Common myeloid progenitor, CD34-positive (primary cell): ENCODE data around the gene VGLL4.

Source experiments
- CTCF ChIA-PET: fragments of 350-600 bp; sonication (Branson Sonifier 250); formaldehyde crosslinking; loops from one replicate; lab custom pipeline; 2021; ENCODE audit warnings: antibody characterized with exemption; lab: Charles Lee
- POLR2A ChIA-PET: fragments of 350-600 bp; sonication (Branson Sonifier 250); formaldehyde crosslinking; loops from one replicate; lab custom pipeline; 2021; ENCODE audit warnings: antibody characterized with exemption; lab: Charles Lee
- DNase-seq, 3 donors: peaks; one replicate each; pipeline versions ENCODE4 v3.0.0 to v3.0.0-alpha.2; 2013
- H3K27ac ChIP-seq, 2 experiments: 1 replicate in 1 of 2; 2 replicates in 1 of 2; pipeline ENCODE4 v1.7.0; 2013; ENCODE audit warnings: inconsistent platforms in 2 of 2, low read length in 2 of 2, mild to moderate bottlenecking in 2 of 2, low read depth in 1 of 2, moderate library complexity in 1 of 2; ENCODE audit not compliant: severe bottlenecking in 2 of 2, insufficient read depth in 1 of 2, poor library complexity in 1 of 2
- H3K27me3 ChIP-seq, 5 experiments: replicated peaks in 2 of 5; 1 replicate in 3 of 5; 2 replicates in 2 of 5; pipeline versions ENCODE4 v1.6.1 to v1.7.0; 2013; ENCODE audit warnings: low read length in 4 of 5, mild to moderate bottlenecking in 2 of 5, moderate library complexity in 2 of 5, inconsistent platforms in 1 of 5; ENCODE audit not compliant: insufficient read depth in 5 of 5, control insufficient read depth in 4 of 5
- H3K36me3 ChIP-seq, 4 experiments: 1 replicate in 2 of 4; 2 replicates in 2 of 4; pipeline versions ENCODE4 v1.6.1 to v1.7.0; 2013; ENCODE audit warnings: low read length in 3 of 4, control low read depth in 1 of 4, mild to moderate bottlenecking in 1 of 4; ENCODE audit not compliant: control insufficient read depth in 4 of 4, insufficient read depth in 4 of 4
- H3K4me1 ChIP-seq, 4 experiments: 1 replicate in 3 of 4; 2 replicates in 1 of 4; pipeline versions ENCODE4 v1.6.1 to v1.7.1; 2013; ENCODE audit warnings: low read length in 3 of 4, mild to moderate bottlenecking in 3 of 4, control low read depth in 1 of 4, inconsistent platforms in 1 of 4, moderate library complexity in 1 of 4; ENCODE audit not compliant: control insufficient read depth in 4 of 4, insufficient read depth in 4 of 4; ENCODE audit errors: control extremely low read depth in 1 of 4
- H3K4me3 ChIP-seq, 7 experiments: 1 replicate in 4 of 7; 2 replicates in 3 of 7; pipeline versions ENCODE4 v1.5.1 to v1.7.0; 2013; ENCODE audit warnings: mild to moderate bottlenecking in 7 of 7, low read length in 6 of 7, moderate library complexity in 6 of 7, inconsistent platforms in 2 of 7, low read depth in 2 of 7, control low read depth in 1 of 7; ENCODE audit not compliant: insufficient read depth in 4 of 7, control insufficient read depth in 1 of 7; ENCODE audit errors: extremely low read depth in 1 of 7
- H3K9me3 ChIP-seq, 5 experiments: 1 replicate in 4 of 5; 2 replicates in 1 of 5; pipeline versions ENCODE4 v1.6.1 to v1.7.1; 2013; ENCODE audit warnings: low read length in 4 of 5, mild to moderate bottlenecking in 2 of 5, inconsistent platforms in 1 of 5, low read depth in 1 of 5, moderate library complexity in 1 of 5; ENCODE audit not compliant: control insufficient read depth in 4 of 5, insufficient read depth in 2 of 5; ENCODE audit errors: control extremely low read depth in 1 of 5
- WGBS: methylation state at CpG from one replicate; pipeline ENCODE4 v1.1.5; 2013; ENCODE audit not compliant: insufficient coverage; 5-methylcytosine and 5-hydroxymethylcytosine counted together

Gene VGLL4

DNA sequence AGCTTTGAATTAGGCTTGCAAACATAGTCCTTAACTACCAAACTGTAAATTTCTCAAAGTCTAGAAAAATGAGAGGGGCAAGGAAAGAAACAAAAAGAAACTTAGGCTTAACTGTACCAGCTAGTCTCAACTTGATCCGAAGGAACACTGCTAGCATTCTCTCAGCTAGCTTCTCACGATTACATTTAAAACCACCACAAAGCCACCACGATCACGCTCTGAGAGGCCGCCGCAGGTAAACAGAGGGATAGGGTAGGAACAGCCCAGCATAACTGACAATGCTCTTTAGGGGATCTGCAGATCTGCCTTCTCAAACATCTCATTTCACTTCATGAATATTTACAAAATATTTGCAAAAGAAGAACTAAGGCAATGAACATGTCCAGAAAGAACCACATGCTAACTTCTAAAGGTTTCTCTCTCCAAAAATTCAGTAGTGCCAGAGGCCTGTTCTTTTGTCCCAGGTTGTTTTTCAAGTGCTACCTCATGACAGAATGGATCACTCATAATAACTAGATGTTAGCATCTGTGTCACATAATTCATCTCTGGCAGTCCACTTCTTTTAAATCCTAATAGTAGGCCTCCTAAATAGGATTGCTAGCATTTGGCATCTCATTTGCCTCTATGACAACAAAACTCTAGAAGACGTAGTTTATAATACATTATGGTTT, 18.9 kb downstream of the VGLL4 start:
- Histone ChIP-seq H3K27me3 (no peaks in the 10 kb centered on the region), H3K4me1 (peaks cover 0 to 3% (median 0%) of the 10 kb centered on the region in 4 experiments), H3K4me3 (no peak overlapping the region), H3K36me3 (peaks cover 0 to 8% (median 4%) of the 10 kb centered on the region in 4 experiments), H3K9me3 (no peaks in the 10 kb centered on the region), H3K27ac (no peak overlapping the region)
- DNase-seq, result no peak
- WGBS, result 88% methylated on average over 4 of the region's 7 CpGs
- CTCF ChIA-PET, result interaction anchor here (0.8 to 2.1 kb wide), 4 partner anchors 10 to 16 kb away, joined by 3 to 7 read pairs (median 6); no protein-coding TSS in a partner anchor
- POLR2A ChIA-PET, result no interaction called here

DNA sequence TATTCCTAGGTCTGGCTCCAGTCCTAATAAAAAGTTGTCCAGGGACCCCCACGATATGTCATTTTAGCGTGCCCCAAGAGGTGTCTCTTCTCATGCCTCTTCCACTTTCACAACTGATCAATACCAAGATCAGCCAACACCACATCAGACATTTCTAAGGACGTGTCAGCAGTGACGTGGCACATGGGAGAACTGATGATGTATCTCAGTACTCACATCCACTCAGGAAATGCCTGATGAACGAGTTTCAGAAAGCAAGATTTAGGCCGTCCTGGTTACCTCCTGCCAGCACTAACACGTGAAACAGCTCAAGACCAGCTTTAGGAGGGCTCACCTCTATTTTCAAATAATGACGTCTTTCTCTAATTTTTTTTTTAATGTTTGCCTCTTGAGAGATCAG, 19.6 kb downstream of the VGLL4 start:
- CTCF ChIA-PET, result interaction anchor here (1.1 to 2.0 kb wide), 2 partner anchors 9 to 17 kb away, joined by 4 to 7 read pairs; no protein-coding TSS in a partner anchor
- H3K9me3 ChIP-seq, result no peaks in the 10 kb centered on the region
- H3K27me3 ChIP-seq, result no peaks in the 10 kb centered on the region
- DNase-seq, result no peak
- peaks cover 0 to 3% (median 0%) of the 10 kb centered on the region in 4 experiments for H3K4me1 ChIP-seq
- 94% methylated on average over 8 of the region's 8 CpGs for WGBS
- no peak overlapping the region for H3K27ac ChIP-seq
- H3K4me3 ChIP-seq, result no peak overlapping the region
- H3K36me3 ChIP-seq, result peaks cover 0 to 8% (median 4%) of the 10 kb centered on the region in 4 experiments
- POLR2A ChIA-PET, result no interaction called here

DNA sequence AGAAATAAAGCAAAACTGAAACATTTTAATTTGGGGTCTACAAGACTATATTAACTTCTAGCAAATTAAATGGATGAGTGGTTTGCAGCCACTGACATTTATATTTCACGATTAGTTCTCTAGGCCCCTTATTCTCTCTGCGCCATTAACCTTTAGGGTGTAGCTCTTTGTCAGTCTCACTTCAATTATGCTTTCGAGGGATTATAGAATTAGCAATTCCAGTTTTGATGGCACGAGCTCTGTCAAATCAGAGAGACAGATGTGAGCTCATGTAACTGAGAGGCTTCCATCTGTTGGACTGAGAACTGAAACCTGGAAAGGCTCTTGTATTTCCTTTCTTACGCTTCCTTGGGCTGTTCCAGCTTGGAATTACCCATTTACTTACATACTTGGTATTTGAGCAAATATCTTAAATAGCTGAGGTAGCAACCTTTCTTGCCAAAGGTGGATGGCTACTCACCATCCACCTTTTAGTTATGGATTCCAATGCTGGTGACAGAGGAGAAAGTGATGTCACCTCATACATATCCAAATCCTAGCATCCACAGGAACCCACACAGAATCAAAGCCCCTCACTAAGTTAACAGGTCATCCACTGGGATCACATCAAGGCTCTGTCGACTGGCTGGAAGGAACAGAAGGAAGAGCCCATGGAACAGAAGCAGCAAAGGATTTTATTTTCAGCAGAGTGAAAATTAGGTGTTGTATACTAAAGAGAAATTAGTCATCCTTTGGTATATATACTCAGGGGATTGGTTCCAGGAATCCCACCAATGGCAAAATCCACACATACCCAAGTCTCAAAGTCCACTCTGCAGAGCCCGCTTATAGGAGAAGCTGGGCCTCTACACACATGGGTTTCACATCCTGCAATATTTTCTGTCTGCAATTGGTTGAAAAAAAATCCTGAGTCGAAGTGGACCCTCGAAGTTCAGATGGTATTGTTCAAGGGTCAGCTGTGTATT, 20.8 kb downstream of the VGLL4 start:
- CTCF ChIA-PET, result interaction anchor here (1.1 to 2.0 kb wide), 3 partner anchors 8 to 249 kb away, joined by 3 to 7 read pairs (median 4); no protein-coding TSS in a partner anchor
- 95% methylated on average over 7 of the region's 9 CpGs for WGBS

DNA sequence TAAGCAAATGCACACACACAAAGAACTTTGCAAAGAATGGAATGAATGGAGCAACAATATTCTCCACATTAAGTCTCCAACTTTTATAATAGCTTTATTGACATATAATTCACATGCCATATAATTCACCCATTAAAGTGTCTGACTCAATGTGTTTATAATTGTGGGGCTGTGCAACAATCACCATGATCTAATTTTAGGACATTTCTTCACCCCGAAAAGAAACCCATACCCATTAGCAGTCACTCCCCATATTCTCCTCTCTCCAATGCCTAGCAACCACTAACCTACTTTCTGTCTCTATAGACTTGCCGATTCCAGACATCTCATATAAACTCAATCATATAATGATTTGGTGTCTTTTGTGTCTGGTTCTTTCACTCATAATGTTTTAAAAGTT, 22.6 kb downstream of the VGLL4 start:
- Histone ChIP-seq H3K4me1 (peaks cover 0 to 3% (median 0%) of the 10 kb centered on the region in 4 experiments), H3K4me3 (no peak overlapping the region), H3K27me3 (no peaks in the 10 kb centered on the region), H3K27ac (no peak overlapping the region), H3K9me3 (no peaks in the 10 kb centered on the region), H3K36me3 (peaks cover 0 to 7% (median 3%) of the 10 kb centered on the region in 4 experiments)
- 100% methylated on average over 1 of the region's 2 CpGs for WGBS
- ChIA-PET CTCF (interaction anchor here (1.5 kb wide), 1 partner anchor 29 kb away, joined by 4 read pairs; no protein-coding TSS in a partner anchor), POLR2A (no interaction called here)
- DNase-seq, result no peak

More for the DNA sequence above, 20.8 kb downstream of the VGLL4 start:
- H3K36me3 ChIP-seq, result peaks cover 0 to 8% (median 4%) of the 10 kb centered on the region in 4 experiments
- no peak for DNase-seq
- H3K27ac ChIP-seq, result no peak overlapping the region
- no peaks in the 10 kb centered on the region for H3K27me3 ChIP-seq
- H3K4me1 ChIP-seq, result peaks cover 0 to 3% (median 0%) of the 10 kb centered on the region in 4 experiments
- no peak overlapping the region for H3K4me3 ChIP-seq
- H3K9me3 ChIP-seq, result no peaks in the 10 kb centered on the region
- POLR2A ChIA-PET, result no interaction called here

DNA sequence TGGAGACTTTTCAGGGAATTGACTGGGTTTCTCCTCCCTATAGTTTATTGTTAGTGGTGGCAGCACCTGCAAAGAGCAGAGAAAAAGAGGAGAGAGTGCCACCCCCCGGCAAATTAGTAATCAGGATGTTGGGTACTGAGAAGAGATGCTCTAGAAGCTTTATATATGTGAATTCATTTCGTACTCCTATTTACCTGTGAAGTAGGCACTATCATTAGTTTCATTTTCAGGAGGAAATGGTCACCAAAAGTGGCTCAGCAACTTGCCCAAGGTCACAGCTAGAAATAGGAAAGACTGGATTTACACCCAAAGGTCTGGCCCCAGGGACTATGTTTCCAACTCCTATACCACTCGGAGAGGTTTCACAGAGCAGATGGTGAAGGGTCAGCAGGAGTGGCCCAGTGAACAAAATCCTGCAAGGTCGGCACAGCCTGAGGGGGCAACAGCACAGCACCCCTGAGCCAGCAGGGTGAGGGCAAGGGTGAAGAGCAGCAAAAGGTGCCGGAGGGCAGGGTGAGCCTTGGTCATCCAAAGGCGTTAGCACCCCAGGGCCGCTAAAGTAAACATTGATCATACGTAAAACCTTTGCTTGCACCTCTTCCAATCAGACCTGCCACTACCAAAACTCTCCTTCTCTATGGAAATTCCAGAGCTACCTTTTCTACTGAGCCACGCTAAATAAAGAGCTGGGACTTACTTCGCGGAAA, 23.6 kb downstream of the VGLL4 start:
- no peaks in the 10 kb centered on the region for H3K27me3 ChIP-seq
- DNase-seq, result no peak
- no peak overlapping the region for H3K4me3 ChIP-seq
- H3K9me3 ChIP-seq, result no peaks in the 10 kb centered on the region
- 99% methylated on average over 9 of the region's 11 CpGs for WGBS
- peaks cover 0 to 3% (median 0%) of the 10 kb centered on the region in 4 experiments for H3K4me1 ChIP-seq
- H3K27ac ChIP-seq, result no peak overlapping the region
- H3K36me3 ChIP-seq, result peaks cover 0 to 10% (median 2%) of the 10 kb centered on the region in 4 experiments
- ChIA-PET CTCF (interaction anchor here (1.5 to 1.6 kb wide), 2 partner anchors 30 to 43 kb away, joined by 3 to 4 read pairs; no protein-coding TSS in a partner anchor), POLR2A (no interaction called here)

DNA sequence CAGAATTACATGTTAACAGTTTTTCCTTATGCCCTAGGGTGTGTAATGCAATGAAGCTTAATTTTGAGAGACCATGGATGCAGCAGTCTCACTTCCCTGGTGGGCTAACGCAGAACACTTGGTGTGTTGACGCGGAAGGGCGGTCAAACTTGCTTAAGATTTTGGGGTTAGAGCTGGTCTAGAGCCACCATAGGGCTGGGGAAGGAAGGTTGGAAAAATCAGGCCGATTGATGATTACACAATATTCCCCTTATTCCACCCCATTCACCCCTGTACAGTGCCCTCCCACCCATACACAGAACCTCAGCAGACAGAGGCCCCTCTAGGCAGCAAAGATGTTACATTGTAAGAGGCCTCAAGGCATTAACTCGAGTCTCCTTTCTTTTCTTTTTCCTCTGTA, 24.3 kb downstream of the VGLL4 start:
- no peaks in the 10 kb centered on the region for H3K9me3 ChIP-seq
- CTCF ChIA-PET, result interaction anchor here (0.7 to 1.6 kb wide), 2 partner anchors 19 to 44 kb away, joined by 3 to 5 read pairs; no protein-coding TSS in a partner anchor
- WGBS, result no CpG with 5 or more reads among the region's 6 CpGs

More for the DNA sequence above, 24.3 kb downstream of the VGLL4 start:
- Histone ChIP-seq H3K4me1 (peaks cover 0 to 3% (median 0%) of the 10 kb centered on the region in 4 experiments), H3K4me3 (no peak overlapping the region), H3K36me3 (peaks cover 0 to 12% (median 2%) of the 10 kb centered on the region in 4 experiments), H3K27me3 (no peaks in the 10 kb centered on the region), H3K27ac (no peak overlapping the region)
- POLR2A ChIA-PET, result interaction anchor here (0.6 kb wide), 1 partner anchor 180 kb away, joined by 7 read pairs; no protein-coding TSS in a partner anchor
- no peak for DNase-seq
